SK-N-SH (cell line): ENCODE data around the gene TIMM10B. TPM values are rescaled to one million over a fixed set of nuclear protein-coding genes. Genes with fewer than 3 reads are reported as not detected.

Experiments
- CTCF ChIA-PET: fragments of 300-600, 350-600 bp; formaldehyde crosslinking; extraction: SDS; loops from one replicate; lab custom pipeline; 2021; lab: Yijun Ruan, JAX
- POLR2A ChIA-PET: fragments of 350-600 bp; sonication (Branson Sonifier 250); formaldehyde crosslinking; extraction: SDS; loops from one replicate; lab custom pipeline; 2020; ENCODE audit warnings: antibody characterized with exemption, inconsistent platforms; lab: Yijun Ruan, JAX
- DNase-seq: peaks from one replicate; pipeline ENCODE4 v3.0.0; 2012
- H2AFZ ChIP-seq: fragments of 200-600 bp; sonication (generic); 2 replicates; pipeline ENCODE4 v1.8.1; 2016; ENCODE audit warnings: antibody characterized with exemption, mild to moderate bottlenecking, low read depth
- H3F3A ChIP-seq: fragments of 200-600 bp; sonication (generic); replicated peaks from 2 replicates; pipeline ENCODE3; 2016; ENCODE audit warnings: antibody characterized with exemption, mild to moderate bottlenecking; ENCODE audit not compliant: insufficient read depth
- H3K27ac ChIP-seq, 2 experiments: fragments of 200-500 bp in 1 of 2; fragments of 200-600 bp in 1 of 2; sonication (Bioruptor generic) in 1 of 2; sonication (generic), shearing (Covaris generic) in 1 of 2; 2 replicates each; pipeline versions ENCODE4 v1.5.1 to v1.6.1; 2014 to 2016; ENCODE audit warnings: low read depth in 2 of 2, inconsistent platforms in 1 of 2, low read length in 1 of 2, mild to moderate bottlenecking in 1 of 2, mixed read lengths in 1 of 2
- H3K27me3 ChIP-seq: fragments of 200-600 bp; sonication (generic), shearing (Covaris generic); 2 replicates; pipeline ENCODE4 v1.6.1; 2016; ENCODE audit warnings: mixed run types; ENCODE audit not compliant: insufficient read depth
- H3K36me3 ChIP-seq, 2 experiments: fragments of 200-500 bp in 1 of 2; fragments of 200-600 bp in 1 of 2; sonication (Bioruptor generic) in 1 of 2; sonication (generic) in 1 of 2; replicated peaks in 1 of 2; 2 replicates each; pipeline versions ENCODE3 to v1.5.1; 2014 to 2016; ENCODE audit warnings: low read length in 1 of 2, mild to moderate bottlenecking in 1 of 2; ENCODE audit not compliant: insufficient read depth in 2 of 2, control insufficient read depth in 1 of 2
- H3K4me1 ChIP-seq, 2 experiments: fragments of 200-500 bp in 1 of 2; fragments of 200-600 bp in 1 of 2; sonication (Bioruptor generic) in 1 of 2; sonication (generic), shearing (Covaris generic) in 1 of 2; 2 replicates each; pipeline versions ENCODE4 v1.5.1 to v1.6.1; 2014 to 2016; ENCODE audit warnings: low read depth in 1 of 2, low read length in 1 of 2, mixed run types in 1 of 2; ENCODE audit not compliant: insufficient read depth in 2 of 2, control insufficient read depth in 1 of 2
- H3K4me2 ChIP-seq: fragments of 200-600 bp; sonication (generic), shearing (Covaris generic); 2 replicates; pipeline ENCODE4 v1.6.1; 2017; ENCODE audit warnings: mixed run types
- H3K4me3 ChIP-seq, 2 experiments: fragments of 200-500 bp in 1 of 2; fragments of 200-600 bp in 1 of 2; sonication (Bioruptor generic) in 1 of 2; sonication (generic), shearing (Covaris generic) in 1 of 2; 2 replicates each; pipeline versions ENCODE4 v1.5.1 to v1.8.1; 2014 to 2016; ENCODE audit warnings: low read depth in 2 of 2, inconsistent platforms in 1 of 2, low read length in 1 of 2, mild to moderate bottlenecking in 1 of 2, mixed read lengths in 1 of 2, moderate library complexity in 1 of 2
- H3K79me2 ChIP-seq: fragments of 200-600 bp; sonication (generic); 2 replicates; pipeline ENCODE4 v1.8.1; 2017; ENCODE audit warnings: mild to moderate bottlenecking; ENCODE audit not compliant: insufficient read depth
- H3K9ac ChIP-seq: fragments of 200-600 bp; sonication (generic); 2 replicates; pipeline ENCODE4 v1.6.1; 2017; ENCODE audit warnings: mixed run types
- H3K9me2 ChIP-seq: fragments of 200-600 bp; sonication (generic); 2 replicates; pipeline ENCODE4 v1.6.1; 2017; ENCODE audit warnings: mixed run types
- H3K9me3 ChIP-seq: fragments of 200-600 bp; sonication (generic); 2 replicates; pipeline ENCODE4 v1.6.1; 2017; ENCODE audit warnings: mixed run types, mild to moderate bottlenecking, moderate library complexity
- H4K20me1 ChIP-seq: fragments of 200-600 bp; sonication (generic); 2 replicates; pipeline ENCODE4 v1.6.1; 2017; ENCODE audit warnings: mild to moderate bottlenecking, mixed run types; ENCODE audit not compliant: insufficient read depth
- CHD2 ChIP-seq: fragments of 150-350 bp; IDR thresholded peaks from 2 replicates; pipeline ENCODE4 v1.6.1; 2018; ENCODE audit warnings: low read length; ENCODE audit not compliant: partially characterized antibody
- EP300 ChIP-seq, 2 experiments: IDR thresholded peaks; 2 replicates each; pipeline versions ENCODE4 v1.4.0 to v1.6.1; 2012; ENCODE audit warnings: borderline replicate concordance in 1 of 2, low read depth in 1 of 2, low read length in 1 of 2
- FOXM1 ChIP-seq: IDR thresholded peaks from 2 replicates; pipeline ENCODE4 v1.4.0; 2012; ENCODE audit warnings: low read depth, mild to moderate bottlenecking
- GABPA ChIP-seq: IDR thresholded peaks from 2 replicates; pipeline ENCODE4 v1.4.0; 2012; ENCODE audit warnings: low read depth, mild to moderate bottlenecking
- IRF3 ChIP-seq: fragments of 150-350 bp; IDR thresholded peaks from 2 replicates; pipeline ENCODE4 v1.6.1; 2016; ENCODE audit warnings: mild to moderate bottlenecking, low read depth, low read length
- JUND ChIP-seq: IDR thresholded peaks from 2 replicates; pipeline ENCODE4 v1.4.0; 2012
- MEF2A ChIP-seq: IDR thresholded peaks from 2 replicates; pipeline ENCODE4 v1.4.0; 2012; ENCODE audit warnings: low read depth, borderline replicate concordance
- MXI1 ChIP-seq: IDR thresholded peaks from 2 replicates; pipeline ENCODE4 v1.6.1; 2012; ENCODE audit warnings: mild to moderate bottlenecking, low read depth, low read length, improper control_type of control experiment
- NFIC ChIP-seq: IDR thresholded peaks from 2 replicates; pipeline ENCODE4 v1.4.0; 2012; ENCODE audit warnings: borderline replicate concordance
- NRF1 ChIP-seq: IDR thresholded peaks from 2 replicates; pipeline ENCODE4 v1.6.1; 2012; ENCODE audit warnings: low read depth, mild to moderate bottlenecking, low read length
- PBX3 ChIP-seq: IDR thresholded peaks from 2 replicates; pipeline ENCODE4; 2012
- POLR2AphosphoS5 ChIP-seq: IDR thresholded peaks from 2 replicates; pipeline ENCODE4 v1.6.1; 2012; ENCODE audit warnings: low read depth, low read length
- RAD21 ChIP-seq: IDR thresholded peaks from 2 replicates; pipeline ENCODE4 v1.6.1; 2012; ENCODE audit warnings: mild to moderate bottlenecking, low read length
- SMC3 ChIP-seq: IDR thresholded peaks from 2 replicates; pipeline ENCODE4 v1.6.1; 2012; ENCODE audit warnings: low read depth, low read length, improper control_type of control experiment
- TCF12 ChIP-seq: IDR thresholded peaks from 2 replicates; pipeline ENCODE4 v1.4.0; 2012
- WGBS: methylation state at CpG from one replicate; pipeline ENCODE4 v1.1.6; 2017; ENCODE audit warnings: low lambda C conversion rate; 5-methylcytosine and 5-hydroxymethylcytosine counted together
- polyA plus RNA-seq, 3 experiments: library from polyadenylated mRNA; depleted of rRNA; stranded (reverse); fragments of >200 nt; gene quantifications; 2 replicates each; pipeline ENCODE4 v1.2.3, GENCODE V29; 2012
- TF ChIP-seq, protein P1 (sequence below): IDR thresholded peaks from 2 replicates; pipeline ENCODE4 v1.4.0; 2012; ENCODE audit warnings: low read depth, borderline replicate concordance
- TF ChIP-seq, protein P2 (sequence below): fragments of 150-350 bp; IDR thresholded peaks from 2 replicates; pipeline ENCODE4 v1.6.1; 2017; ENCODE audit warnings: antibody characterized with exemption, low read length, low read depth, borderline replicate concordance

Gene TIMM10B
- polyA plus RNA-seq, 1 of the 3 experiments (the other 2 are of a cell fraction) = 26.2 TPM

DNA sequence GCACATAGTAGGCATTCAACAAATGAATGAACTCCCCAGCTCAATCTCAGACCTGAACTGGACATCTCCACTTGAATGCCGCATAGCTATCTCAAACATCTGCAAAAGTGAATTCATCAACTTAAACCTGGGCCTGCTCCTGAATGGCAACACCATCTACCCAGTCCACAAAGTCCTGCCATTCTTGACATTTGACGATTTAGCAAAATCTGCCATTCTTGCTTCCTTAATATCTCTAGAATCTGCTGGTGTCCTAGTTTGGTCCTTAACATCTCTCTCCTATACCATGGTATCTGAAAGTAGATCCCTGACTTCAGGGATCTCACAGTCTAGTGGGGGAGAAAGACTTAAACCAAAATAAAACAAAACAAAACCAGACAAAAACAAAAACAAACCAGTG lies 28.1 kb upstream of the TIMM10B start:
- Histone ChIP-seq H2AFZ (no peak overlapping the region), H3F3A (no peaks in the 10 kb centered on the region), H3K9me3 (no peaks in the 10 kb centered on the region), H3K27ac (no peak overlapping the region), H3K27me3 (no peaks in the 10 kb centered on the region), H3K4me1 (no peaks in the 10 kb centered on the region), H3K9me2 (no peaks in the 10 kb centered on the region), H3K9ac (no peak overlapping the region), H3K79me2 (no peaks in the 10 kb centered on the region), H3K4me3 (no peak overlapping the region), H4K20me1 (no peaks in the 10 kb centered on the region), H3K36me3 (peaks cover 15 to 84% of the 10 kb centered on the region in 2 experiments), H3K4me2 (no peak overlapping the region)
- 100% methylated on average over 2 of the region's 2 CpGs for WGBS
- no peak for DNase-seq
- ChIA-PET POLR2A (no interaction called here), CTCF (interaction anchor here (1.7 to 6.2 kb wide), 4 partner anchors 9 to 74 kb away, joined by 5 to 51 read pairs (median 13); no protein-coding TSS in a partner anchor)
- TF ChIP-seq EP300 (IDR thresholded peaks at IDR 0.05; ENCODE audit: borderline replicate concordance in 1 of 2, low read depth in 1 of 2, low read length in 1 of 2) (no peak), NRF1 (no peak), SMC3 (no peak), RAD21 (no peak), TCF12 (no peak), GABPA (no peak), PBX3 (no peak), POLR2AphosphoS5 (no peak)

DNA sequence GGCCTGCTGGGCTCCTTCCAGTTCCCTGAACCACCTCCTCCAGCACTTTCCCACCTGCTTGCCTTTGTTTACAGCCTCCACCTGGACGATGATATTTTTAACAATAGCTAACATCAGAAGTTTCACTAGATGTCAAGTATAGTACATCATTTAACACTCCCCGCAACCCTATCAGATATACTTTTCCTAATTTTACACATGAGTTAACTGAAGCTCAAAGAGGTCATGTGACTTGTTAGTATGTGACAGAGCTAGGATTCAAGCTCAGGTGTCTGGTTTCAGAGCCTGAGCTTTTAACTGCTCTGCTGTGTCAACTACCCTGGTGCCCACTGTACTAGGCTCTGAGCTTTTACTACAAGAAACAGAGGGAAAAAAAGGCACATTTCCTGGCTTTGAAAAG lies 26.2 kb upstream of the TIMM10B start:
- no peak overlapping the region for H3K27ac ChIP-seq
- CTCF ChIA-PET = interaction anchor here (0.7 to 6.2 kb wide), 6 partner anchors 9 to 251 kb away, joined by 3 to 51 read pairs (median 9); no protein-coding TSS in a partner anchor

More for the DNA sequence above, 26.2 kb upstream of the TIMM10B start:
- no peaks in the 10 kb centered on the region for H3K4me1 ChIP-seq
- no peak overlapping the region for H2AFZ ChIP-seq
- H3K79me2 ChIP-seq = no peaks in the 10 kb centered on the region
- TF ChIP-seq, protein P1, sequence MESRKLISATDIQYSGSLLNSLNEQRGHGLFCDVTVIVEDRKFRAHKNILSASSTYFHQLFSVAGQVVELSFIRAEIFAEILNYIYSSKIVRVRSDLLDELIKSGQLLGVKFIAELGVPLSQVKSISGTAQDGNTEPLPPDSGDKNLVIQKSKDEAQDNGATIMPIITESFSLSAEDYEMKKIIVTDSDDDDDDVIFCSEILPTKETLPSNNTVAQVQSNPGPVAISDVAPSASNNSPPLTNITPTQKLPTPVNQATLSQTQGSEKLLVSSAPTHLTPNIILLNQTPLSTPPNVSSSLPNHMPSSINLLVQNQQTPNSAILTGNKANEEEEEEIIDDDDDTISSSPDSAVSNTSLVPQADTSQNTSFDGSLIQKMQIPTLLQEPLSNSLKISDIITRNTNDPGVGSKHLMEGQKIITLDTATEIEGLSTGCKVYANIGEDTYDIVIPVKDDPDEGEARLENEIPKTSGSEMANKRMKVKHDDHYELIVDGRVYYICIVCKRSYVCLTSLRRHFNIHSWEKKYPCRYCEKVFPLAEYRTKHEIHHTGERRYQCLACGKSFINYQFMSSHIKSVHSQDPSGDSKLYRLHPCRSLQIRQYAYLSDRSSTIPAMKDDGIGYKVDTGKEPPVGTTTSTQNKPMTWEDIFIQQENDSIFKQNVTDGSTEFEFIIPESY = no peak
- TF ChIP-seq RAD21 (no peak), MEF2A (no peak), JUND (no peak), MXI1 (no peak), NFIC (no peak), IRF3 (no peak), FOXM1 (no peak), SMC3 (no peak), CHD2 (no peak)
- TF ChIP-seq, protein P2, sequence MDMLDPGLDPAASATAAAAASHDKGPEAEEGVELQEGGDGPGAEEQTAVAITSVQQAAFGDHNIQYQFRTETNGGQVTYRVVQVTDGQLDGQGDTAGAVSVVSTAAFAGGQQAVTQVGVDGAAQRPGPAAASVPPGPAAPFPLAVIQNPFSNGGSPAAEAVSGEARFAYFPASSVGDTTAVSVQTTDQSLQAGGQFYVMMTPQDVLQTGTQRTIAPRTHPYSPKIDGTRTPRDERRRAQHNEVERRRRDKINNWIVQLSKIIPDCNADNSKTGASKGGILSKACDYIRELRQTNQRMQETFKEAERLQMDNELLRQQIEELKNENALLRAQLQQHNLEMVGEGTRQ = no peak
- DNase-seq = no peak
- H3K9ac ChIP-seq = no peak overlapping the region
- POLR2A ChIA-PET = no interaction called here
- no peaks in the 10 kb centered on the region for H3K9me2 ChIP-seq
- peaks cover 15 to 69% of the 10 kb centered on the region in 2 experiments for H3K36me3 ChIP-seq
- H4K20me1 ChIP-seq = no peaks in the 10 kb centered on the region
- no peaks in the 10 kb centered on the region for H3K27me3 ChIP-seq
- H3K4me3 ChIP-seq = no peak overlapping the region
- H3F3A ChIP-seq = no peaks in the 10 kb centered on the region
- H3K4me2 ChIP-seq = no peak overlapping the region
- H3K9me3 ChIP-seq = no peaks in the 10 kb centered on the region
- WGBS = 78% methylated on average over 2 of the region's 2 CpGs
